GM19240 (cell line): Measurements from ENCODE around the gene RAD51C.
A peak's percentile ranks its signal among the peaks of the same experiment; 100 is the strongest.
"Not testable (repeated sequence)": the region's sequence is repeated elsewhere in the genome, so short reads cannot be mapped to it uniquely, and the experiment has no call there.

Experiments used
- DNase-seq: peaks from one replicate; pipeline ENCODE4 v3.0.0; 2011; ENCODE audit warnings: low spot score; ENCODE audit not compliant: insufficient read length

RAD51C gene

GRCh38 chr17:58734811-58735210 lies 42.4 kb downstream of the RAD51C start:
- DNase-seq, result no peak

GRCh38 chr17:58741121-58741625 lies 48.8 kb downstream of the RAD51C start:
- no peak for DNase-seq

GRCh38 chr17:58747674-58748073 lies 55.3 kb downstream of the RAD51C start:
- no peak for DNase-seq

- not testable (repeated sequence) for DNase-seq
Measured at GRCh38 chr17:58749627-58750026, 57.2 kb downstream of the RAD51C start.

GRCh38 chr17:58753026-58753425 lies 60.6 kb downstream of the RAD51C start:
- DNase-seq, result no peak

GRCh38 chr17:58755269-58755576 lies 62.8 kb downstream of the RAD51C start:
- no peak for DNase-seq

- DNase-seq, result peak; percentile 41
Measured at GRCh38 chr17:58755577-58756245, 63.3 kb downstream of the RAD51C start, which contains the start of gene PPM1E. TSS of gene PPM1E (plus strand) at chr17:58755854.

- DNase-seq, result no peak
Measured at GRCh38 chr17:58756246-58757161, 64.1 kb downstream of the RAD51C start.

GRCh38 chr17:58757162-58757613 lies 64.8 kb downstream of the RAD51C start:
- DNase-seq, result no peak

- DNase-seq, result no peak
Measured at GRCh38 chr17:58758890-58759289, 66.5 kb downstream of the RAD51C start.

GRCh38 chr17:58759522-58759921 lies 67.1 kb downstream of the RAD51C start:
- DNase-seq, result no peak

- no peak for DNase-seq
Measured at GRCh38 chr17:58760248-58760647, 67.8 kb downstream of the RAD51C start.

GRCh38 chr17:58763263-58763662 lies 70.9 kb downstream of the RAD51C start:
- no peak for DNase-seq

GRCh38 chr17:58764373-58764772 lies 72.0 kb downstream of the RAD51C start:
- DNase-seq, result no peak

- DNase-seq, result not testable (repeated sequence)
Measured at GRCh38 chr17:58778482-58778881, 86.1 kb downstream of the RAD51C start.

GRCh38 chr17:58779446-58779845 lies 87.0 kb downstream of the RAD51C start:
- no peak for DNase-seq

GRCh38 chr17:58783380-58783779 lies 91.0 kb downstream of the RAD51C start:
- no peak for DNase-seq

- DNase-seq, result no peak
Measured at GRCh38 chr17:58785097-58785496, 92.7 kb downstream of the RAD51C start.
